GM12878 (cell line): ENCODE measurements around the gene ANTXR2. TPM values are rescaled to one million over a fixed set of nuclear protein-coding genes. Genes with fewer than 3 reads are reported as not detected.

Source experiments
- ATAC-seq: fragments of 200-7000 bp; cut with Tn5 transposase; 3 replicates; pipeline ENCODE4 v1.9.1; 2020; ENCODE audit warnings: mild to moderate bottlenecking, moderate library complexity
- BruUV-seq: library from RNA; stranded (reverse); fragments of 400-500 nt; replicated peaks from 2 replicates; lab custom pipeline; 2021; lab: Mats Ljungman, UMichigan
- CTCF ChIA-PET: fragments of 300-600 bp; sonication (Branson Sonifier 250); formaldehyde crosslinking; extraction: SDS; loops from one replicate; lab custom pipeline; 2021; ENCODE audit warnings: inconsistent platforms; lab: Yijun Ruan, JAX
- POLR2A ChIA-PET: fragments of 350-600 bp; formaldehyde crosslinking; extraction: SDS; loops from one replicate; lab custom pipeline; 2021; ENCODE audit warnings: inconsistent platforms; lab: Charles Lee
- RAD21 ChIA-PET: fragments of 300-600 bp; sonication (Branson Sonifier 250); formaldehyde crosslinking; loops from one replicate; lab custom pipeline; 2023; ENCODE audit warnings: antibody characterized with exemption; ENCODE audit not compliant: unreplicated experiment; lab: Charles Lee
- SMC1A ChIA-PET: fragments of 300-600 bp; sonication (Branson Sonifier 250); formaldehyde crosslinking; loops from one replicate; lab custom pipeline; 2023; ENCODE audit not compliant: unreplicated experiment, uncharacterized antibody; lab: Charles Lee
- DNase-seq: peaks from one replicate; pipeline ENCODE4 v3.0.0-alpha.2; 2011; ENCODE audit warnings: low read depth, low spot score
- FAIRE-seq: peaks from 3 replicates; lab custom pipeline; 2011; peaks lifted over from hg19 to GRCh38; lab: Jason Lieb, UNC
- H2AFZ ChIP-seq: 2 replicates; pipeline ENCODE4 v1.6.0; 2011; ENCODE audit warnings: low read depth, low read length, control low read depth; ENCODE audit not compliant: control insufficient read depth
- H3K27ac ChIP-seq: 2 replicates; pipeline ENCODE4 v1.5.1; 2011; ENCODE audit warnings: control low read depth; ENCODE audit not compliant: control insufficient read depth, insufficient read depth
- H3K27me3 ChIP-seq, 2 experiments: replicated peaks in 1 of 2; 2 replicates each; pipeline versions ENCODE4 v1.6.0 to v1.6.1; 2011; ENCODE audit warnings: low read length in 1 of 2; ENCODE audit not compliant: control insufficient read depth in 2 of 2, insufficient read depth in 2 of 2
- H3K36me3 ChIP-seq, 2 experiments: 2 replicates each; pipeline ENCODE4 v1.5.1; 2011; ENCODE audit warnings: low read length in 1 of 2; ENCODE audit not compliant: control insufficient read depth in 2 of 2, insufficient read depth in 2 of 2
- H3K4me1 ChIP-seq: 2 replicates; pipeline ENCODE4 v1.6.1; 2011; ENCODE audit warnings: mild to moderate bottlenecking, low read length, moderate library complexity, mixed read lengths; ENCODE audit not compliant: control insufficient read depth, insufficient read depth
- H3K4me2 ChIP-seq: 2 replicates; pipeline ENCODE4 v1.6.0; 2011; ENCODE audit warnings: control low read depth; ENCODE audit not compliant: control insufficient read depth, insufficient read depth
- H3K4me3 ChIP-seq: fragments of 200-600 bp; sonication (generic); 2 replicates; pipeline ENCODE4 v1.5.1; 2016
- H3K79me2 ChIP-seq: 2 replicates; pipeline ENCODE4 v1.6.0; 2011; ENCODE audit warnings: low read length; ENCODE audit not compliant: control insufficient read depth, insufficient read depth
- H3K9ac ChIP-seq: 2 replicates; pipeline ENCODE4 v1.8.0; 2011; ENCODE audit warnings: low read length, control low read depth, mixed read lengths; ENCODE audit not compliant: control insufficient read depth, insufficient read depth
- H3K9me3 ChIP-seq: replicated peaks from 3 replicates; pipeline ENCODE4 v1.5.1; 2011; ENCODE audit warnings: mild to moderate bottlenecking, low read length; ENCODE audit not compliant: control insufficient read depth, insufficient read depth
- H4K20me1 ChIP-seq: 2 replicates; pipeline ENCODE4 v1.6.0; 2011; ENCODE audit not compliant: control insufficient read depth, insufficient read depth
- BRCA1 ChIP-seq: IDR thresholded peaks from 2 replicates; pipeline ENCODE4 v1.6.1; 2011; ENCODE audit warnings: low read depth, low read length, improper control_type of control experiment
- E2F4 ChIP-seq: IDR thresholded peaks from 2 replicates; pipeline ENCODE4 v1.6.1; 2012; ENCODE audit warnings: low read depth, low read length, improper control_type of control experiment
- HCFC1 ChIP-seq: fragments of 150-350 bp; IDR thresholded peaks from 2 replicates; pipeline ENCODE4 v1.6.1; 2014; ENCODE audit warnings: low read length
- HDAC6 ChIP-seq: fragments of 200-600 bp; sonication (generic); IDR thresholded peaks from one replicate; pipeline ENCODE4 v1.8.0; 2017; ENCODE audit warnings: antibody characterized with exemption; ENCODE audit not compliant: unreplicated experiment
- MTA2 ChIP-seq: fragments of 450-650 bp; IDR thresholded peaks from 2 replicates; pipeline ENCODE4 v1.6.1; 2016; ENCODE audit warnings: low read depth, mild to moderate bottlenecking, moderate library complexity
- PAX8 ChIP-seq: fragments of 450-650 bp; IDR thresholded peaks from 2 replicates; pipeline ENCODE4 v1.6.1; 2017; ENCODE audit warnings: mild to moderate bottlenecking, moderate library complexity
- PRDM15 ChIP-seq: fragments of 450-650 bp; formaldehyde crosslinking; IDR thresholded peaks from 2 replicates; pipeline ENCODE4 v1.4.0; 2020; ENCODE audit warnings: mild to moderate bottlenecking, moderate library complexity
- RB1 ChIP-seq: fragments of 450-650 bp; formaldehyde crosslinking; IDR thresholded peaks from 2 replicates; pipeline ENCODE4 v1.6.1; 2017; ENCODE audit warnings: mild to moderate bottlenecking, borderline replicate concordance
- SP1 ChIP-seq: IDR thresholded peaks from one replicate; pipeline ENCODE4 v1.6.1; 2011; ENCODE audit warnings: low read depth, low read length
- YY1 ChIP-seq: IDR thresholded peaks from 2 replicates; pipeline ENCODE4 v1.6.1; 2011; ENCODE audit warnings: low read depth, mild to moderate bottlenecking, low read length
- ZBTB33 ChIP-seq: fragments of 450-650 bp; IDR thresholded peaks from 2 replicates; pipeline ENCODE4 v1.6.1; 2017; ENCODE audit warnings: mild to moderate bottlenecking
- ZNF274 ChIP-seq: IDR thresholded peaks from one replicate; pipeline ENCODE4 v1.8.0; 2011; ENCODE audit not compliant: insufficient read length, insufficient read depth
- ZNF592 ChIP-seq: fragments of 450-650 bp; IDR thresholded peaks from 2 replicates; pipeline ENCODE4 v1.6.1; 2017; ENCODE audit warnings: mild to moderate bottlenecking, moderate library complexity
- WGBS: methylation state at CpG from one replicate; pipeline ENCODE4 v1.1.6; 2016; ENCODE audit warnings: low lambda C conversion rate; ENCODE audit not compliant: insufficient replicate concordance, insufficient coverage; ENCODE audit errors: missing lambda C conversion rate; 5-methylcytosine and 5-hydroxymethylcytosine counted together
- in situ Hi-C: fragments of 300-500 bp; cut with MboI; formaldehyde crosslinking; loops from 9 replicates; pipeline ENCODE4 v1.14.3; 2018; ENCODE audit warnings: mixed read lengths
- intact Hi-C: fragments of 100-400 bp; cut with micrococcal nuclease; formaldehyde crosslinking; loops from one replicate; pipeline ENCODE4 v1.14.2; 2022; ENCODE audit not compliant: unreplicated experiment
- polyA plus RNA-seq, 11 experiments: library from polyadenylated mRNA; depleted of rRNA in 4 of 11; unstranded in 6 of 11; stranded (reverse) in 5 of 11; fragments of >200 nt; fragmentation: Nextera tagmentation in 4 of 11; fragmentation: Illumina TruSeq in 1 of 11; extraction: Ambion mirVana in 4 of 11; extraction: Trizol in 1 of 11; gene quantifications; 1 replicate in 1 of 11; 2 replicates in 10 of 11; pipeline versions ENCODE4 v1.2.1 to v1.2.3, GENCODE V29; 2011 to 2016; ENCODE audit warnings: inconsistent platforms in 2 of 11, missing spikeins in 2 of 11, low read depth in 1 of 11
- total RNA-seq, 4 experiments: library from RNA; depleted of rRNA in 3 of 4; stranded (reverse); fragments of >200 nt in 3 of 4; fragmentation: Illumina TruSeq in 1 of 4; extraction: Trizol in 1 of 4; gene quantifications; 2 replicates each; pipeline versions ENCODE4 v1.2.1 to v1.2.3, GENCODE V29; 2013 to 2021

Gene ANTXR2
- total and polyA plus RNA-seq, 10 of the 15 experiments (the other 5 are each of a cell fraction or from before 2014, with no cell fraction given), result 1.4 to 8.9 (median 5.7) TPM

- no peak for TF ChIP-seq ZBTB33
- TF ChIP-seq YY1, result no peak
- no peak for TF ChIP-seq SP1
- no peak for TF ChIP-seq RB1
- no peak for TF ChIP-seq MTA2
- no peak for TF ChIP-seq PAX8
- no peak for TF ChIP-seq HDAC6
These were observed 85.6 kb downstream of the ANTXR2 start (continued) for GRCh38 chr4:79987401-79987800.

- Histone ChIP-seq H3K36me3 (no peaks in the 10 kb centered on the region), H3K9ac (no peak overlapping the region), H3K4me3 (no peak overlapping the region), H3K79me2 (no peaks in the 10 kb centered on the region), H2AFZ (no peak overlapping the region), H4K20me1 (no peaks in the 10 kb centered on the region; the same call in 1 of the 2 replicates), H3K4me1 (no peaks in the 10 kb centered on the region), H3K27ac (no peak overlapping the region), H3K27me3 (no peaks in the 10 kb centered on the region), H3K4me2 (no peak overlapping the region), H3K9me3 (no peaks in the 10 kb centered on the region; the same call in 1 of the 3 replicates)
- no peak for FAIRE-seq
- BruUV-seq, result no TSS peak
- ChIA-PET RAD21 (no interaction called here), CTCF (no interaction called here), POLR2A (no interaction called here), SMC1A (no interaction called here)
- WGBS, result 85% methylated on average over 4 of the region's 4 CpGs
- in situ Hi-C loops, result no loop called here
- intact Hi-C loops, result no loop called here
- ATAC-seq, result no peak
- no peak for DNase-seq
- no peak for TF ChIP-seq PRDM15 (CRISPR knock-in tag)
- TF ChIP-seq ZNF274, result no peak
- TF ChIP-seq HCFC1, result no peak
- TF ChIP-seq PAX8, result no peak
- no peak for TF ChIP-seq BRCA1
- no peak for TF ChIP-seq E2F4
- no peak for TF ChIP-seq ZNF592
These were observed 89.6 kb downstream of the ANTXR2 start for GRCh38 chr4:79983431-79983830.
